IMR-90 (cell line): Measurements from ENCODE around the gene CCSER1. TPM values are rescaled to one million over a fixed set of nuclear protein-coding genes. Genes with fewer than 3 reads are reported as not detected.

Source experiments
- ATAC-seq: fragments of 200-7000 bp; cut with Tn5 transposase; 2 replicates; pipeline ENCODE4 v1.9.1; 2020; ENCODE audit warnings: low read depth, mild to moderate bottlenecking, moderate library complexity
- BruUV-seq: library from RNA; stranded (reverse); fragments of 400-500 nt; replicated peaks from 2 replicates; lab custom pipeline; 2021; lab: Mats Ljungman, UMichigan
- CTCF ChIA-PET: fragments of 300-600 bp; formaldehyde crosslinking; extraction: SDS; loops from one replicate; lab custom pipeline; 2021; ENCODE audit warnings: antibody characterized with exemption; lab: Yijun Ruan, JAX
- POLR2A ChIA-PET: fragments of 300-600 bp; sonication (Branson Sonifier 250); formaldehyde crosslinking; loops from one replicate; lab custom pipeline; 2022; ENCODE audit warnings: antibody characterized with exemption; ENCODE audit not compliant: unreplicated experiment; lab: Charles Lee
- DNase-seq: peaks from one replicate; pipeline ENCODE4 v3.0.0; 2013
- H2AFZ ChIP-seq: replicated peaks from 2 replicates; pipeline ENCODE3; 2013; ENCODE audit warnings: low read length, mild to moderate bottlenecking; ENCODE audit not compliant: poor library complexity
- H2AK5ac ChIP-seq: 2 replicates; pipeline ENCODE4 v1.6.1; 2013; ENCODE audit warnings: low read depth, low read length, inconsistent platforms
- H2AK9ac ChIP-seq: replicated peaks from 2 replicates; pipeline ENCODE3; 2013; ENCODE audit warnings: mild to moderate bottlenecking, low read depth, low read length, moderate library complexity; ENCODE audit not compliant: poor library complexity
- H2BK120ac ChIP-seq: 2 replicates; pipeline ENCODE4 v1.6.1; 2013; ENCODE audit warnings: low read depth, low read length, inconsistent platforms
- H2BK15ac ChIP-seq: 3 replicates; pipeline ENCODE4 v1.6.1; 2013; ENCODE audit warnings: low read depth, low read length, inconsistent platforms
- H2BK20ac ChIP-seq: 2 replicates; pipeline ENCODE4 v1.6.1; 2013; ENCODE audit warnings: low read depth, mild to moderate bottlenecking, inconsistent platforms, low read length, moderate library complexity
- H2BK5ac ChIP-seq: 2 replicates; pipeline ENCODE4 v1.6.1; 2013; ENCODE audit warnings: mild to moderate bottlenecking, low read depth, low read length, inconsistent platforms; ENCODE audit not compliant: poor library complexity, severe bottlenecking
- H3K14ac ChIP-seq: replicated peaks from 2 replicates; pipeline ENCODE4 v1.6.1; 2013; ENCODE audit warnings: low read depth, low read length, inconsistent platforms
- H3K18ac ChIP-seq: 2 replicates; pipeline ENCODE4 v1.6.1; 2013; ENCODE audit warnings: low read depth, low read length, control low read depth
- H3K23ac ChIP-seq: 2 replicates; pipeline ENCODE4 v1.6.1; 2013; ENCODE audit warnings: low read depth, low read length, inconsistent platforms
- H3K27ac ChIP-seq: 2 replicates; pipeline ENCODE4 v1.5.1; 2013; ENCODE audit warnings: mild to moderate bottlenecking, control low read depth, low read length; ENCODE audit not compliant: insufficient read depth
- H3K27me3 ChIP-seq: 2 replicates; pipeline ENCODE4 v1.6.1; 2013; ENCODE audit warnings: low read length; ENCODE audit not compliant: control insufficient read depth, insufficient read depth
- H3K36me3 ChIP-seq: 2 replicates; pipeline ENCODE4 v1.6.1; 2013; ENCODE audit warnings: low read length, mixed read lengths; ENCODE audit not compliant: control insufficient read depth, insufficient read depth
- H3K4ac ChIP-seq: 2 replicates; pipeline ENCODE4 v1.6.1; 2013; ENCODE audit warnings: low read depth, low read length, inconsistent platforms
- H3K4me1 ChIP-seq: 2 replicates; pipeline ENCODE4 v1.6.1; 2013; ENCODE audit warnings: low read length, mixed read lengths; ENCODE audit not compliant: control insufficient read depth, insufficient read depth
- H3K4me2 ChIP-seq: 2 replicates; pipeline ENCODE4 v1.6.1; 2013; ENCODE audit warnings: low read depth, mild to moderate bottlenecking, control low read depth, low read length, moderate library complexity
- H3K4me3 ChIP-seq: 2 replicates; pipeline ENCODE4 v1.5.1; 2013; ENCODE audit warnings: low read depth, mild to moderate bottlenecking, control low read depth, low read length, moderate library complexity; ENCODE audit not compliant: insufficient read depth
- H3K56ac ChIP-seq: 2 replicates; pipeline ENCODE4 v1.6.1; 2013; ENCODE audit warnings: low read length, inconsistent platforms; ENCODE audit not compliant: insufficient read depth; ENCODE audit errors: extremely low read depth
- H3K79me1 ChIP-seq, 2 experiments: 2 replicates each; pipeline ENCODE4 v1.6.1; 2013; ENCODE audit warnings: low read length in 2 of 2, inconsistent platforms in 1 of 2, low read depth in 1 of 2
- H3K9ac ChIP-seq: 2 replicates; pipeline ENCODE4 v1.6.1; 2013; ENCODE audit warnings: low read depth, low read length, control low read depth
- H3K9me1 ChIP-seq: 2 replicates; pipeline ENCODE4 v1.6.1; 2013; ENCODE audit warnings: low read length, inconsistent platforms; ENCODE audit not compliant: insufficient read depth
- H3K9me3 ChIP-seq: 2 replicates; pipeline ENCODE4 v1.6.1; 2013; ENCODE audit warnings: low read length; ENCODE audit not compliant: control insufficient read depth, insufficient read depth
- H4K20me1 ChIP-seq: 2 replicates; pipeline ENCODE4 v1.6.1; 2013; ENCODE audit warnings: low read length, inconsistent platforms; ENCODE audit not compliant: insufficient read depth
- H4K5ac ChIP-seq: 2 replicates; pipeline ENCODE4 v1.6.1; 2013; ENCODE audit warnings: mild to moderate bottlenecking, low read depth, low read length, control low read depth
- H4K8ac ChIP-seq, 2 experiments: 2 replicates each; pipeline ENCODE4 v1.6.1; 2013; ENCODE audit warnings: low read depth in 2 of 2, low read length in 2 of 2, control low read depth in 1 of 2, inconsistent platforms in 1 of 2
- H4K91ac ChIP-seq: 2 replicates; pipeline ENCODE4 v1.6.1; 2013; ENCODE audit warnings: low read depth, low read length, inconsistent platforms; ENCODE audit not compliant: insufficient read depth
- CHD1 ChIP-seq: IDR thresholded peaks from 2 replicates; pipeline ENCODE4 v1.6.1; 2012; ENCODE audit warnings: low read depth, low read length, improper control_type of control experiment
- FOS ChIP-seq: fragments of 150-350 bp; IDR thresholded peaks from 2 replicates; pipeline ENCODE4 v1.6.1; 2016; ENCODE audit warnings: low read depth, low read length
- MAZ ChIP-seq: IDR thresholded peaks from 2 replicates; pipeline ENCODE4 v1.6.1; 2012; ENCODE audit warnings: low read depth, mild to moderate bottlenecking, low read length, improper control_type of control experiment, moderate library complexity, borderline replicate concordance
- WGBS, 2 experiments: methylation state at CpG; one replicate each; pipeline versions ENCODE4 v1.1.5 to v1.1.7; 2013; ENCODE audit warnings: missing lambda C conversion rate in 2 of 2; ENCODE audit not compliant: insufficient read length in 1 of 2; ENCODE audit errors: extremely low coverage in 2 of 2; 5-methylcytosine and 5-hydroxymethylcytosine counted together
- dilution Hi-C: fragments of 300-500 bp; cut with HindIII; formaldehyde crosslinking; loops from one replicate; pipeline ENCODE4 v1.14.3; 2018; ENCODE audit warnings: low sequenced_read_pairs; ENCODE audit not compliant: unreplicated experiment
- in situ Hi-C: fragments of 300-500 bp; cut with MboI; formaldehyde crosslinking; loops from 3 replicates; pipeline ENCODE4 v1.14.3; 2019; ENCODE audit warnings: low sequenced_read_pairs, inconsistent platforms, mixed read lengths
- intact Hi-C: fragments of 100-400 bp; cut with micrococcal nuclease; formaldehyde crosslinking; loops from 2 replicates; pipeline ENCODE4 v1.10.0; 2022
- polyA plus RNA-seq, 3 experiments: library from polyadenylated mRNA; depleted of rRNA; stranded (reverse); fragments of >200 nt; gene quantifications; 2 replicates each; pipeline ENCODE4 v1.2.3, GENCODE V29; 2012; ENCODE audit warnings: low replicate concordance in 1 of 3
- total RNA-seq: library from RNA; depleted of rRNA; stranded (reverse); fragments of >200 nt; gene quantifications from 2 replicates; pipeline ENCODE4 v1.2.3, GENCODE V29; 2012

The CCSER1 gene
- total and polyA plus RNA-seq, 2 of the 4 experiments (the other 2 are of a cell fraction) = not detected

- no peaks in the 10 kb centered on the region for H3K27me3 ChIP-seq
- H2AK5ac ChIP-seq = no peak overlapping the region
- H3K4me1 ChIP-seq = no peaks in the 10 kb centered on the region
- no peak overlapping the region for H3K14ac ChIP-seq
- BruUV-seq = no TSS peak
- no peak for DNase-seq
- H4K5ac ChIP-seq = no peak overlapping the region
- TF ChIP-seq CHD1 (no peak), FOS (no peak), MAZ (no peak)
- intact Hi-C loops (no loop called here), dilution Hi-C loops (no loop called here), in situ Hi-C loops (no loop called here)
- H3K4me3 ChIP-seq = no peak overlapping the region
- no peaks in the 10 kb centered on the region for H3K79me1 ChIP-seq
- WGBS, 2 experiments = no CpG with 5 or more reads among the region's 2 CpGs
- no peak overlapping the region for H2AK9ac ChIP-seq
- no peak overlapping the region for H2AFZ ChIP-seq
- peaks cover 6% of the 10 kb centered on the region; the same call in 1 of the 2 replicates for H3K9me3 ChIP-seq
- no peaks in the 10 kb centered on the region for H3K36me3 ChIP-seq
- no peak overlapping the region for H3K27ac ChIP-seq
- no peak overlapping the region for H3K4ac ChIP-seq
- no peak overlapping the region for H3K56ac ChIP-seq
- H3K23ac ChIP-seq = no peak overlapping the region
- no peak overlapping the region for H2BK20ac ChIP-seq
- H4K91ac ChIP-seq = no peak overlapping the region
- no peak overlapping the region for H2BK5ac ChIP-seq
- no peaks in the 10 kb centered on the region for H4K20me1 ChIP-seq
- H4K8ac ChIP-seq = no peak overlapping the region
- no peak overlapping the region for H3K18ac ChIP-seq
- no peaks in the 10 kb centered on the region for H3K9me1 ChIP-seq
- ChIA-PET CTCF (no interaction called here), POLR2A (no interaction called here)
- no peak for ATAC-seq
- H2BK15ac ChIP-seq = no peak overlapping the region
- H2BK120ac ChIP-seq = no peak overlapping the region
- no peak overlapping the region for H3K4me2 ChIP-seq
- no peak overlapping the region for H3K9ac ChIP-seq
These were observed 689.6 kb downstream of the CCSER1 start for GRCh38 chr4:90816754-90817153.
